IMR-90 (cell line): ENCODE measurements around the gene PNKD. TPM values are rescaled to one million over a fixed set of nuclear protein-coding genes. Genes with fewer than 3 reads are reported as not detected.

ENCODE experiments used
- ATAC-seq: fragments of 200-7000 bp; cut with Tn5 transposase; 2 replicates; pipeline ENCODE4 v1.9.1; 2020; ENCODE audit warnings: low read depth, mild to moderate bottlenecking, moderate library complexity
- BruUV-seq: library from RNA; stranded (reverse); fragments of 400-500 nt; replicated peaks from 2 replicates; lab custom pipeline; 2021; lab: Mats Ljungman, UMichigan
- CTCF ChIA-PET: fragments of 300-600 bp; formaldehyde crosslinking; extraction: SDS; loops from one replicate; lab custom pipeline; 2021; ENCODE audit warnings: antibody characterized with exemption; lab: Yijun Ruan, JAX
- POLR2A ChIA-PET: fragments of 300-600 bp; sonication (Branson Sonifier 250); formaldehyde crosslinking; loops from one replicate; lab custom pipeline; 2022; ENCODE audit warnings: antibody characterized with exemption; ENCODE audit not compliant: unreplicated experiment; lab: Charles Lee
- DNase-seq: peaks from one replicate; pipeline ENCODE4 v3.0.0; 2013
- H2AFZ ChIP-seq: replicated peaks from 2 replicates; pipeline ENCODE3; 2013; ENCODE audit warnings: low read length, mild to moderate bottlenecking; ENCODE audit not compliant: poor library complexity
- H2AK5ac ChIP-seq: 2 replicates; pipeline ENCODE4 v1.6.1; 2013; ENCODE audit warnings: low read depth, low read length, inconsistent platforms
- H2AK9ac ChIP-seq: replicated peaks from 2 replicates; pipeline ENCODE3; 2013; ENCODE audit warnings: mild to moderate bottlenecking, low read depth, low read length, moderate library complexity; ENCODE audit not compliant: poor library complexity
- H2BK120ac ChIP-seq: 2 replicates; pipeline ENCODE4 v1.6.1; 2013; ENCODE audit warnings: low read depth, low read length, inconsistent platforms
- H2BK15ac ChIP-seq: 3 replicates; pipeline ENCODE4 v1.6.1; 2013; ENCODE audit warnings: low read depth, low read length, inconsistent platforms
- H2BK20ac ChIP-seq: 2 replicates; pipeline ENCODE4 v1.6.1; 2013; ENCODE audit warnings: low read depth, mild to moderate bottlenecking, inconsistent platforms, low read length, moderate library complexity
- H2BK5ac ChIP-seq: 2 replicates; pipeline ENCODE4 v1.6.1; 2013; ENCODE audit warnings: mild to moderate bottlenecking, low read depth, low read length, inconsistent platforms; ENCODE audit not compliant: poor library complexity, severe bottlenecking
- H3K14ac ChIP-seq: replicated peaks from 2 replicates; pipeline ENCODE4 v1.6.1; 2013; ENCODE audit warnings: low read depth, low read length, inconsistent platforms
- H3K18ac ChIP-seq: 2 replicates; pipeline ENCODE4 v1.6.1; 2013; ENCODE audit warnings: low read depth, low read length, control low read depth
- H3K23ac ChIP-seq: 2 replicates; pipeline ENCODE4 v1.6.1; 2013; ENCODE audit warnings: low read depth, low read length, inconsistent platforms
- H3K27ac ChIP-seq: 2 replicates; pipeline ENCODE4 v1.5.1; 2013; ENCODE audit warnings: mild to moderate bottlenecking, control low read depth, low read length; ENCODE audit not compliant: insufficient read depth
- H3K27me3 ChIP-seq: 2 replicates; pipeline ENCODE4 v1.6.1; 2013; ENCODE audit warnings: low read length; ENCODE audit not compliant: control insufficient read depth, insufficient read depth
- H3K36me3 ChIP-seq: 2 replicates; pipeline ENCODE4 v1.6.1; 2013; ENCODE audit warnings: low read length, mixed read lengths; ENCODE audit not compliant: control insufficient read depth, insufficient read depth
- H3K4ac ChIP-seq: 2 replicates; pipeline ENCODE4 v1.6.1; 2013; ENCODE audit warnings: low read depth, low read length, inconsistent platforms
- H3K4me1 ChIP-seq: 2 replicates; pipeline ENCODE4 v1.6.1; 2013; ENCODE audit warnings: low read length, mixed read lengths; ENCODE audit not compliant: control insufficient read depth, insufficient read depth
- H3K4me2 ChIP-seq: 2 replicates; pipeline ENCODE4 v1.6.1; 2013; ENCODE audit warnings: low read depth, mild to moderate bottlenecking, control low read depth, low read length, moderate library complexity
- H3K4me3 ChIP-seq: 2 replicates; pipeline ENCODE4 v1.5.1; 2013; ENCODE audit warnings: low read depth, mild to moderate bottlenecking, control low read depth, low read length, moderate library complexity; ENCODE audit not compliant: insufficient read depth
- H3K56ac ChIP-seq: 2 replicates; pipeline ENCODE4 v1.6.1; 2013; ENCODE audit warnings: low read length, inconsistent platforms; ENCODE audit not compliant: insufficient read depth; ENCODE audit errors: extremely low read depth
- H3K79me1 ChIP-seq, 2 experiments: 2 replicates each; pipeline ENCODE4 v1.6.1; 2013; ENCODE audit warnings: low read length in 2 of 2, inconsistent platforms in 1 of 2, low read depth in 1 of 2
- H3K9ac ChIP-seq: 2 replicates; pipeline ENCODE4 v1.6.1; 2013; ENCODE audit warnings: low read depth, low read length, control low read depth
- H3K9me1 ChIP-seq: 2 replicates; pipeline ENCODE4 v1.6.1; 2013; ENCODE audit warnings: low read length, inconsistent platforms; ENCODE audit not compliant: insufficient read depth
- H3K9me3 ChIP-seq: 2 replicates; pipeline ENCODE4 v1.6.1; 2013; ENCODE audit warnings: low read length; ENCODE audit not compliant: control insufficient read depth, insufficient read depth
- H4K20me1 ChIP-seq: 2 replicates; pipeline ENCODE4 v1.6.1; 2013; ENCODE audit warnings: low read length, inconsistent platforms; ENCODE audit not compliant: insufficient read depth
- H4K5ac ChIP-seq: 2 replicates; pipeline ENCODE4 v1.6.1; 2013; ENCODE audit warnings: mild to moderate bottlenecking, low read depth, low read length, control low read depth
- H4K8ac ChIP-seq, 2 experiments: 2 replicates each; pipeline ENCODE4 v1.6.1; 2013; ENCODE audit warnings: low read depth in 2 of 2, low read length in 2 of 2, control low read depth in 1 of 2, inconsistent platforms in 1 of 2
- H4K91ac ChIP-seq: 2 replicates; pipeline ENCODE4 v1.6.1; 2013; ENCODE audit warnings: low read depth, low read length, inconsistent platforms; ENCODE audit not compliant: insufficient read depth
- FOS ChIP-seq: fragments of 150-350 bp; IDR thresholded peaks from 2 replicates; pipeline ENCODE4 v1.6.1; 2016; ENCODE audit warnings: low read depth, low read length
- RAD21 ChIP-seq: IDR thresholded peaks from 2 replicates; pipeline ENCODE4 v1.6.1; 2012; ENCODE audit warnings: low read length, improper control_type of control experiment
- RCOR1 ChIP-seq: IDR thresholded peaks from 2 replicates; pipeline ENCODE4 v1.6.1; 2012; ENCODE audit warnings: mild to moderate bottlenecking, low read length, improper control_type of control experiment; ENCODE audit not compliant: insufficient replicate concordance
- WGBS, 2 experiments: methylation state at CpG; one replicate each; pipeline versions ENCODE4 v1.1.5 to v1.1.7; 2013; ENCODE audit warnings: missing lambda C conversion rate in 2 of 2; ENCODE audit not compliant: insufficient read length in 1 of 2; ENCODE audit errors: extremely low coverage in 2 of 2; 5-methylcytosine and 5-hydroxymethylcytosine counted together
- dilution Hi-C: fragments of 300-500 bp; cut with HindIII; formaldehyde crosslinking; loops from one replicate; pipeline ENCODE4 v1.14.3; 2018; ENCODE audit warnings: low sequenced_read_pairs; ENCODE audit not compliant: unreplicated experiment
- in situ Hi-C: fragments of 300-500 bp; cut with MboI; formaldehyde crosslinking; loops from 3 replicates; pipeline ENCODE4 v1.14.3; 2019; ENCODE audit warnings: low sequenced_read_pairs, inconsistent platforms, mixed read lengths
- intact Hi-C: fragments of 100-400 bp; cut with micrococcal nuclease; formaldehyde crosslinking; loops from 2 replicates; pipeline ENCODE4 v1.10.0; 2022
- polyA plus RNA-seq, 3 experiments: library from polyadenylated mRNA; depleted of rRNA; stranded (reverse); fragments of >200 nt; gene quantifications; 2 replicates each; pipeline ENCODE4 v1.2.3, GENCODE V29; 2012; ENCODE audit warnings: low replicate concordance in 1 of 3
- total RNA-seq: library from RNA; depleted of rRNA; stranded (reverse); fragments of >200 nt; gene quantifications from 2 replicates; pipeline ENCODE4 v1.2.3, GENCODE V29; 2012
- TF ChIP-seq, protein P1 (sequence below): conservative IDR thresholded peaks from 2 replicates; pipeline ENCODE4 v1.5.1; 2012; ENCODE audit warnings: mild to moderate bottlenecking, low read depth, low read length, improper control_type of control experiment

Gene PNKD
- total and polyA plus RNA-seq, 2 of the 4 experiments (the other 2 are of a cell fraction), result 19.2 to 68.5 TPM

DNA sequence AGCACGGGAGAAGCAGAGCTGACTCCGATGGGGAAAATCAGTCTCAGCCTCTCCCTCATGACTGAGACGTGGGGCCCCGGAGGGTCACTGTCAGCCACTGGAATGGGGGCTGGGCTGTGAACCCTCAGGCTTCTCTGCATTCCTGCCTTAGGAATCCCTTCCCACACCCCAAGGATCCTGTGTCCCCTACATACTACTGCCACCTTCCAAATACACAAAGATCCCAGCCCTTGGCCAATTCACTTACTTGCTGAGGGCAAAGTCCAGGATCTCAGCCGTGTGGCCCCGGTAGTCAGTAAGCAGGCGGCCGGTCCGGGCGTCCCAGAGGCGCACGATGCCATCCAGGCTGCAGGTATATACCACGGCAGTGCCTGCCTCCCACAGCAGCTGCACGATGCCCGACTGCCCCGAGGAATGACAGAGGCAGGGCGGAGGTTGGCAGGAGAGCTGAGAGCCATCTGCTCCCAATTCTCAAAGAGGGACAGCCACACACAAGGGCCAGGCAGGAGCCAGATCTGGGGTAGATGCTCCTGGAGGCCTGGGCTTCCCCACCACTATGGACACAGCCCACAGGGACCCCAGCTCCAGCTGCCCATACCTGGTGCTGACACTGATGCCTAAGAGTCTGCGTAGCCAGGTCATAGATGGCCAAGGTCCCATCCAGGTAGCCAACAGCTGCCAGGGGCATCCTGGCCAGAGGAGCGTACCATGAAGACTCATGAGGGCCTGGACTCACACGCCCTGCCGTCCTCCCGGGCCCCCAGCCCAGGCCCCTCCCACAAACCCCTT, 5.4 kb upstream of the PNKD start (continued):
- TF ChIP-seq RCOR1, result no peak

DNA sequence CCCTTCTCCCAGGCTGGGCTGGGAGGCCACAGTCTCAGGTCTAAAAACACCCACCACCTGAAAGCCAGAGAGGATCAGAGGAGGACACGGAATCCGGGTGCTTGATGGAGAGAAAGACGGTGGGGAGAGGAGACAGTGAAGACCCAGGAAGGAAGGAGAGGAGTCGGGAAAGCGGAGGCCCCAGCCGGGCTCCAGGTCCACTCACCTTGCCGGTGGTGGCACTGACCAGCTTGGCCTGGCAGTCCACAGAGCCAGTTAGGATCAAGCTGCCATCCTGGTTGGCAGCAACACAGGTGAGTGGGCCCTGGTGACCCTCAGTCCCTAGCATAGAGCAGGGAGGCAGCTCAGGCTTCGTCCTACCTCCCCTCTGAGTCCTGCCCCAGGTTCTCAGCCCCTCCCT, 4.7 kb upstream of the PNKD start:
- no peak overlapping the region for H3K4ac ChIP-seq
- H4K91ac ChIP-seq, result no peak overlapping the region
- no TSS peak for BruUV-seq
- no peak overlapping the region for H4K5ac ChIP-seq
- 0 out of 2 replicates have a peak, but pooled peaks cover 3% of the 10 kb centered on the region for H3K9me1 ChIP-seq
- no peak overlapping the region for H2BK15ac ChIP-seq
- H2AK5ac ChIP-seq, result no peak overlapping the region
- H2BK20ac ChIP-seq, result no peak overlapping the region
- no peak overlapping the region for H3K4me2 ChIP-seq
- H3K18ac ChIP-seq, result no peak overlapping the region
- intact Hi-C loops, result no loop called here
- WGBS, 2 experiments, result 90% methylated on average over 2 of the region's 8 CpGs; no CpG with 5 or more reads in 1 of the 2 experiments
- H3K4me3 ChIP-seq, result no peak overlapping the region
- no peak for TF ChIP-seq RAD21
- TF ChIP-seq FOS, result no peak
- no peak for TF ChIP-seq RCOR1
- TF ChIP-seq, protein P1, sequence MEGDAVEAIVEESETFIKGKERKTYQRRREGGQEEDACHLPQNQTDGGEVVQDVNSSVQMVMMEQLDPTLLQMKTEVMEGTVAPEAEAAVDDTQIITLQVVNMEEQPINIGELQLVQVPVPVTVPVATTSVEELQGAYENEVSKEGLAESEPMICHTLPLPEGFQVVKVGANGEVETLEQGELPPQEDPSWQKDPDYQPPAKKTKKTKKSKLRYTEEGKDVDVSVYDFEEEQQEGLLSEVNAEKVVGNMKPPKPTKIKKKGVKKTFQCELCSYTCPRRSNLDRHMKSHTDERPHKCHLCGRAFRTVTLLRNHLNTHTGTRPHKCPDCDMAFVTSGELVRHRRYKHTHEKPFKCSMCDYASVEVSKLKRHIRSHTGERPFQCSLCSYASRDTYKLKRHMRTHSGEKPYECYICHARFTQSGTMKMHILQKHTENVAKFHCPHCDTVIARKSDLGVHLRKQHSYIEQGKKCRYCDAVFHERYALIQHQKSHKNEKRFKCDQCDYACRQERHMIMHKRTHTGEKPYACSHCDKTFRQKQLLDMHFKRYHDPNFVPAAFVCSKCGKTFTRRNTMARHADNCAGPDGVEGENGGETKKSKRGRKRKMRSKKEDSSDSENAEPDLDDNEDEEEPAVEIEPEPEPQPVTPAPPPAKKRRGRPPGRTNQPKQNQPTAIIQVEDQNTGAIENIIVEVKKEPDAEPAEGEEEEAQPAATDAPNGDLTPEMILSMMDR, result no peak
- H2AK9ac ChIP-seq, result no peak overlapping the region
- no peak overlapping the region for H2BK120ac ChIP-seq
- ChIA-PET POLR2A (no interaction called here), CTCF (no interaction called here)
- H2BK5ac ChIP-seq, result no peak overlapping the region
- peaks cover 13 to 18% of the 10 kb centered on the region in 2 experiments for H3K79me1 ChIP-seq
- no peak overlapping the region for H3K56ac ChIP-seq
- H3K23ac ChIP-seq, result no peak overlapping the region
- in situ Hi-C loops, result no loop called here
- H2AFZ ChIP-seq, result no peak overlapping the region
- peaks cover 41% of the 10 kb centered on the region for H3K36me3 ChIP-seq
- dilution Hi-C loops, result no loop called here
- H3K27me3 ChIP-seq, result no peaks in the 10 kb centered on the region
- H4K20me1 ChIP-seq, result peaks cover 9% of the 10 kb centered on the region; the same call in 1 of the 2 replicates
- H3K14ac ChIP-seq, result no peak overlapping the region
- DNase-seq (no peak), ATAC-seq (no peak)
- no peaks in the 10 kb centered on the region for H3K9me3 ChIP-seq
- H3K4me1 ChIP-seq, result peaks cover 3% of the 10 kb centered on the region
- no peak overlapping the region for H3K9ac ChIP-seq
- H4K8ac ChIP-seq, result no peak overlapping the region
- no peak overlapping the region for H3K27ac ChIP-seq
